ENCODE measurements around the gene CENPX.

Gene CENPX

GRCh38 chr17:82018152-82018988 lies 4.3 kb downstream of the CENPX start:
- POLR2A ChIA-PET: no interaction called here
- CTCF ChIA-PET: no interaction called here
- TF ChIP-seq NFRKB (IDR thresholded peaks at IDR 0.05) (no peak), SP1 (IDR thresholded peaks at IDR 0.05) (no peak), FOXM1 (IDR thresholded peaks at IDR 0.05; ENCODE audit: borderline replicate concordance) (no peak), ELF4 (IDR thresholded peaks at IDR 0.05) (no peak), FOXA1 (IDR thresholded peaks at IDR 0.05) (no peak), CTBP1 (IDR thresholded peaks at IDR 0.05; ENCODE audit: borderline replicate concordance) (no peak), BHLHE40 (IDR thresholded peaks at IDR 0.05; ENCODE audit: borderline replicate concordance) (no peak), TARDBP (IDR thresholded peaks at IDR 0.05) (no peak), PKNOX1 (IDR thresholded peaks at IDR 0.05) (no peak; the same call in 1 of the 2 replicates), L3MBTL2 (conservative IDR thresholded peaks at IDR 0.05) (no peak), ARNT (IDR thresholded peaks at IDR 0.05) (no peak), HDGF (IDR thresholded peaks at IDR 0.05; ENCODE audit: borderline replicate concordance) (no peak)
- DNase-seq (ENCODE audit: extremely low spot score): no peak

GRCh38 chr17:82017612-82018151 lies 5.0 kb downstream of the CENPX start:
- POLR2A ChIA-PET: no interaction called here
- TF ChIP-seq PKNOX1 (IDR thresholded peaks at IDR 0.05): no peak
- no peak for TF ChIP-seq L3MBTL2 (conservative IDR thresholded peaks at IDR 0.05)
- TF ChIP-seq SUZ12 (IDR thresholded peaks at IDR 0.05): no peak
- TF ChIP-seq TARDBP (IDR thresholded peaks at IDR 0.05): no peak
- no peak for TF ChIP-seq HDGF (IDR thresholded peaks at IDR 0.05; ENCODE audit: borderline replicate concordance)
- no peak for TF ChIP-seq CTBP1 (IDR thresholded peaks at IDR 0.05; ENCODE audit: borderline replicate concordance)
- TF ChIP-seq LEF1 (IDR thresholded peaks at IDR 0.05; ENCODE audit: borderline replicate concordance): no peak
- TF ChIP-seq BHLHE40 (IDR thresholded peaks at IDR 0.05; ENCODE audit: borderline replicate concordance): no peak
- TF ChIP-seq FOXM1 (IDR thresholded peaks at IDR 0.05; ENCODE audit: borderline replicate concordance): no peak
- no peak for TF ChIP-seq FOXK2 (IDR thresholded peaks at IDR 0.05)
- no peak for TF ChIP-seq ARNT (IDR thresholded peaks at IDR 0.05)
- no peak for TF ChIP-seq SP1 (IDR thresholded peaks at IDR 0.05)
- TF ChIP-seq ELF4 (IDR thresholded peaks at IDR 0.05): no peak
- TF ChIP-seq NFRKB (IDR thresholded peaks at IDR 0.05): no peak
- TF ChIP-seq ZNF384 (IDR thresholded peaks at IDR 0.05): no peak

GRCh38 chr17:82016875-82017459 lies 5.7 kb downstream of the CENPX start:
- POLR2A ChIA-PET: interaction anchor here (1.0 kb wide), 1 partner anchor 21 kb away, joined by 3 read pairs; the partner anchor contains the start of gene DCXR
- CTCF ChIA-PET: no interaction called here
- DNase-seq (ENCODE audit: extremely low spot score): no peak
- TF ChIP-seq SUZ12 (IDR thresholded peaks at IDR 0.05) (no peak), ZNF384 (IDR thresholded peaks at IDR 0.05) (no peak), TARDBP (IDR thresholded peaks at IDR 0.05) (no peak), SP1 (IDR thresholded peaks at IDR 0.05) (no peak), ARNT (IDR thresholded peaks at IDR 0.05) (no peak), LEF1 (IDR thresholded peaks at IDR 0.05; ENCODE audit: borderline replicate concordance) (no peak), ELF4 (IDR thresholded peaks at IDR 0.05) (no peak), NFRKB (IDR thresholded peaks at IDR 0.05) (no peak), BHLHE40 (IDR thresholded peaks at IDR 0.05; ENCODE audit: borderline replicate concordance) (no peak), L3MBTL2 (conservative IDR thresholded peaks at IDR 0.05) (no peak), FOXK2 (IDR thresholded peaks at IDR 0.05) (no peak), CTBP1 (IDR thresholded peaks at IDR 0.05; ENCODE audit: borderline replicate concordance) (no peak), PKNOX1 (IDR thresholded peaks at IDR 0.05) (no peak), HDGF (IDR thresholded peaks at IDR 0.05; ENCODE audit: borderline replicate concordance) (no peak), FOXM1 (IDR thresholded peaks at IDR 0.05; ENCODE audit: borderline replicate concordance) (no peak), FOXA1 (IDR thresholded peaks at IDR 0.05) (no peak)

More at GRCh38 chr17:82017612-82018151, 5.0 kb downstream of the CENPX start:
- DNase-seq (ENCODE audit: extremely low spot score): no peak
- CTCF ChIA-PET: no interaction called here

- ChIA-PET POLR2A (interaction anchor here (1.0 kb wide), 1 partner anchor 21 kb away, joined by 3 read pairs; the partner anchor contains the start of gene DCXR), CTCF (no interaction called here)
- no peak for TF ChIP-seq NFRKB (IDR thresholded peaks at IDR 0.05)
- no peak for TF ChIP-seq FOXA1 (IDR thresholded peaks at IDR 0.05)
- no peak for TF ChIP-seq ELF4 (IDR thresholded peaks at IDR 0.05)
- TF ChIP-seq FOXM1 (IDR thresholded peaks at IDR 0.05; ENCODE audit: borderline replicate concordance): no peak
- no peak for TF ChIP-seq LEF1 (IDR thresholded peaks at IDR 0.05; ENCODE audit: borderline replicate concordance)
- DNase-seq (ENCODE audit: extremely low spot score): no peak
These were observed 6.4 kb downstream of the CENPX start for GRCh38 chr17:82016061-82016874.

- ChIA-PET CTCF (no interaction called here), POLR2A (no interaction called here)
- TF ChIP-seq FOXK2 (IDR thresholded peaks at IDR 0.05) (no peak), HDGF (IDR thresholded peaks at IDR 0.05; ENCODE audit: borderline replicate concordance) (no peak), FOXM1 (IDR thresholded peaks at IDR 0.05; ENCODE audit: borderline replicate concordance) (no peak), SUZ12 (IDR thresholded peaks at IDR 0.05) (no peak), ZNF384 (IDR thresholded peaks at IDR 0.05) (no peak), TARDBP (IDR thresholded peaks at IDR 0.05) (no peak), L3MBTL2 (conservative IDR thresholded peaks at IDR 0.05) (no peak)
These were observed 7.2 kb downstream of the CENPX start for GRCh38 chr17:82015311-82015971.

More at GRCh38 chr17:82015311-82015971, 7.2 kb downstream of the CENPX start:
- DNase-seq (ENCODE audit: extremely low spot score): no peak
